ENCODE data around the gene SLC43A2. TPM values are rescaled to one million over a fixed set of nuclear protein-coding genes. Genes with fewer than 3 reads are reported as not detected.

Gene SLC43A2
- total RNA-seq, 2 donors from 2014 or later: 9.6 to 22.4 TPM

DNA sequence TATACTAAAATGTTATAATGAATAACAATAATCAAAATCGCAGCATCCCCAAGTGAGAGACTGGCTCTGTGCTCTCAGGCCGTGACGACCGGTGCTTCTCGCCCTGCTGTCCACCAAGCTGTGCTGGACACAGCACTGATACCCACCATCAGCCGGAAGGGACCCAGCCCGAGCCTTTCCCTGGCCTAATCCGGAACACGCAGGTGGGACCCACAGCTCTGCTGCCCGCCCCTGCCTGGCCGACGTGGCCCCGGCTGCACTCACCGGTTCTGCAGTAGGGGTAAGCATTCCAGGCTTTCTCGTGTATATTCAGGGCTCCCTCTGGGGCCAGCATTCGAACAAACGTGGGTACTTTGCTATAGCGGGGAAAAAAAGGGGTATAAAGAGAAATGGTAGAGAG is 80.6 kb downstream of the SLC43A2 start:
- no peak for ATAC-seq

GRCh38 chr17:1546292-1546922 is 82.2 kb downstream of the SLC43A2 start:
- intact Hi-C loops (cut with DNase I): no loop called here
- whole genome bisulfite sequencing, 2 donors: 93 to 98% methylated on average over 5 to 6 of the region's 6 CpGs
- no peaks in the 10 kb centered on the region for H3K4me1 ChIP-seq
- peaks cover 4 to 12% of the 10 kb centered on the region in 2 donors for H3K36me3 ChIP-seq (replicated peaks in 1 of 2; ENCODE audit: insufficient read depth in 1 of 2, low read depth in 2 of 2)
- H3K9me3 ChIP-seq: no peaks in the 10 kb centered on the region
- no peak for DNase-seq
- no peak overlapping the region for H3K4me3 ChIP-seq
- no peak for ATAC-seq
- no peaks in the 10 kb centered on the region for H3K27me3 ChIP-seq
- H3K27ac ChIP-seq: no peak overlapping the region
- TF ChIP-seq POLR2A (IDR thresholded peaks at IDR 0.05): no peak
- TF ChIP-seq, protein P1, sequence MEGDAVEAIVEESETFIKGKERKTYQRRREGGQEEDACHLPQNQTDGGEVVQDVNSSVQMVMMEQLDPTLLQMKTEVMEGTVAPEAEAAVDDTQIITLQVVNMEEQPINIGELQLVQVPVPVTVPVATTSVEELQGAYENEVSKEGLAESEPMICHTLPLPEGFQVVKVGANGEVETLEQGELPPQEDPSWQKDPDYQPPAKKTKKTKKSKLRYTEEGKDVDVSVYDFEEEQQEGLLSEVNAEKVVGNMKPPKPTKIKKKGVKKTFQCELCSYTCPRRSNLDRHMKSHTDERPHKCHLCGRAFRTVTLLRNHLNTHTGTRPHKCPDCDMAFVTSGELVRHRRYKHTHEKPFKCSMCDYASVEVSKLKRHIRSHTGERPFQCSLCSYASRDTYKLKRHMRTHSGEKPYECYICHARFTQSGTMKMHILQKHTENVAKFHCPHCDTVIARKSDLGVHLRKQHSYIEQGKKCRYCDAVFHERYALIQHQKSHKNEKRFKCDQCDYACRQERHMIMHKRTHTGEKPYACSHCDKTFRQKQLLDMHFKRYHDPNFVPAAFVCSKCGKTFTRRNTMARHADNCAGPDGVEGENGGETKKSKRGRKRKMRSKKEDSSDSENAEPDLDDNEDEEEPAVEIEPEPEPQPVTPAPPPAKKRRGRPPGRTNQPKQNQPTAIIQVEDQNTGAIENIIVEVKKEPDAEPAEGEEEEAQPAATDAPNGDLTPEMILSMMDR (IDR thresholded peaks at IDR 0.05): no peak

More for the DNA sequence above, 80.6 kb downstream of the SLC43A2 start:
- no peak for DNase-seq
- 91 to 93% methylated on average over 17 to 18 of the region's 18 CpGs for WGBS, 2 donors
- Histone ChIP-seq H3K36me3 (replicated peaks in 1 of 2; ENCODE audit: insufficient read depth in 1 of 2, low read depth in 2 of 2) (peaks cover 5 to 17% of the 10 kb centered on the region in 2 donors), H3K9me3 (no peaks in the 10 kb centered on the region), H3K4me1 (no peaks in the 10 kb centered on the region), H3K27me3 (no peaks in the 10 kb centered on the region), H3K4me3 (no peak overlapping the region), H3K27ac (no peak overlapping the region)
- TF ChIP-seq, protein P1 (IDR thresholded peaks at IDR 0.05): no peak
- no peak for TF ChIP-seq POLR2A (IDR thresholded peaks at IDR 0.05)
- intact Hi-C loops (cut with DNase I): no loop called here

DNA sequence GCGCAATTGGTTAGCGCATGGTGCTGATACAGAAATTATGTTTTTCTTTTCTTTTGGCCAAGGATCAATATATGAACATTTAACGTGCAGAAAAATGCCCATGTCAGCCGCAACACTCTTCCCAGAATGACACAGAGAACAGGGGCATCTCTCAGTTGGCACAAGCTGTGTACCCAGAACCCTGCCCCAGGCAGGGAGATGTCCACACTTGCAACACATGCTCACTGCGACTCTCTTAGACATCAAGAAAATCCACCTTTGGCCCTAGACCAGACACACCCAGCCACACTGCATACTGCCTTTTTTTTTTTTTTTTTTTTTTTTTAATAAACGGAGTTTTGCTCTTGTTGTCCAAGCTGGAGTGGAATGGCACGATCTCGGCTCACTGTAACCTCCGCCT is 83.0 kb downstream of the SLC43A2 start:
- Histone ChIP-seq H3K27me3 (no peaks in the 10 kb centered on the region), H3K27ac (no peak overlapping the region), H3K9me3 (no peaks in the 10 kb centered on the region), H3K36me3 (replicated peaks in 1 of 2; ENCODE audit: insufficient read depth in 1 of 2, low read depth in 2 of 2) (peaks cover 6 to 16% of the 10 kb centered on the region in 2 donors), H3K4me3 (no peak overlapping the region), H3K4me1 (no peaks in the 10 kb centered on the region)
- DNase-seq: no peak
- TF ChIP-seq, protein P1 (IDR thresholded peaks at IDR 0.05): no peak
- no peak for TF ChIP-seq POLR2A (IDR thresholded peaks at IDR 0.05)
- 81 to 90% methylated on average over 9 of the region's 9 CpGs for WGBS, 2 donors
- intact Hi-C loops (cut with DNase I): no loop called here
- no peak for ATAC-seq

- H3K27me3 ChIP-seq: no peaks in the 10 kb centered on the region
- ATAC-seq (no peak), DNase-seq (no peak)
- intact Hi-C loops (cut with DNase I): no loop called here
- no peak for TF ChIP-seq POLR2A (IDR thresholded peaks at IDR 0.05)
- TF ChIP-seq, protein P1 (IDR thresholded peaks at IDR 0.05): no peak
- no peaks in the 10 kb centered on the region for H3K4me1 ChIP-seq
- H3K4me3 ChIP-seq: no peak overlapping the region
- no peak overlapping the region for H3K27ac ChIP-seq
- no peaks in the 10 kb centered on the region for H3K9me3 ChIP-seq
- peaks cover 10 to 12% of the 10 kb centered on the region in 2 donors for H3K36me3 ChIP-seq (replicated peaks in 1 of 2; ENCODE audit: insufficient read depth in 1 of 2, low read depth in 2 of 2)
- WGBS, 2 donors: 84 to 87% methylated on average over 8 of the region's 8 CpGs
Observed at GRCh38 chr17:1542316-1542715, 86.3 kb downstream of the SLC43A2 start.

DNA sequence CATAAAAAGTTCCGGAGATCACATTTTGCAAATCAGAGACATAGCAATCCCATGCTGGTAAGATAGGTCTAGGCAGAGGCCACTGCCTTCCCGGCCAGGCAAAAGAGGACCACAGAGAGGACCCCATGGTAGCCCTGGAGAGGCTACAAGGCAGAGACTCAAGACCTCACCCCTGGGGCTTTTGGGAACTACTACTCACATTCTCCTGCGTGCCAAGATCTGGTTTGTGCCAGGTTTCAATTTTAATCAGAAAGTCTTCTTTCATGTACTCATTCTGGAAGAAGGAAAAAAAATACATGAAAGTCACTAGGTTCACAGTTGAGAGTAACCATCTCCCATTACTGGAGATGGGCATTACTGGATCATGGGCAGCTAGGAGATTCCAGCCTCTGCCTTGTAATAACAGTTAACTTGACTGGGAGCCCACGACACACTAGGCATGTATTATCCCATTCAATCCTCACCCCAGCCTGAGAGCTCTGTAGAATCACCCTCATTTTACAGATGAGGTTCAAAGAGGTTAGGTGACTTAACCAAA is 87.2 kb downstream of the SLC43A2 start:
- 95 to 98% methylated on average over 4 of the region's 4 CpGs for WGBS, 2 donors
- no peaks in the 10 kb centered on the region for H3K4me1 ChIP-seq
- TF ChIP-seq, protein P1 (IDR thresholded peaks at IDR 0.05): no peak
- no peak for TF ChIP-seq POLR2A (IDR thresholded peaks at IDR 0.05)
- peaks cover 10 to 12% of the 10 kb centered on the region in 2 donors for H3K36me3 ChIP-seq (replicated peaks in 1 of 2; ENCODE audit: insufficient read depth in 1 of 2, low read depth in 2 of 2)
- H3K4me3 ChIP-seq: no peak overlapping the region
- ATAC-seq (no peak), DNase-seq (no peak)
- H3K27me3 ChIP-seq: no peaks in the 10 kb centered on the region
- no peak overlapping the region for H3K27ac ChIP-seq
- intact Hi-C loops (cut with DNase I): no loop called here
- no peaks in the 10 kb centered on the region for H3K9me3 ChIP-seq

Measured in body of pancreas (tissue), 4 donors.